ENCODE measurements around the gene BCR.

- TF ChIP-seq CTCF (IDR thresholded peaks at IDR 0.05; ENCODE audit: insufficient read depth, low read length) (no peak), SPI1 (IDR thresholded peaks at IDR 0.05; ENCODE audit: borderline replicate concordance, low read depth) (no peak), POLR2AphosphoS5 (IDR thresholded peaks at IDR 0.05; ENCODE audit: low read depth) (no peak), GABPA (IDR thresholded peaks at IDR 0.05; ENCODE audit: low read depth) (no peak)
These were observed 45.6 kb downstream of the BCR start for GRCh38 chr22:23225724-23226496.
